ENCODE measurements around the gene AFG3L2.

The AFG3L2 gene

DNA sequence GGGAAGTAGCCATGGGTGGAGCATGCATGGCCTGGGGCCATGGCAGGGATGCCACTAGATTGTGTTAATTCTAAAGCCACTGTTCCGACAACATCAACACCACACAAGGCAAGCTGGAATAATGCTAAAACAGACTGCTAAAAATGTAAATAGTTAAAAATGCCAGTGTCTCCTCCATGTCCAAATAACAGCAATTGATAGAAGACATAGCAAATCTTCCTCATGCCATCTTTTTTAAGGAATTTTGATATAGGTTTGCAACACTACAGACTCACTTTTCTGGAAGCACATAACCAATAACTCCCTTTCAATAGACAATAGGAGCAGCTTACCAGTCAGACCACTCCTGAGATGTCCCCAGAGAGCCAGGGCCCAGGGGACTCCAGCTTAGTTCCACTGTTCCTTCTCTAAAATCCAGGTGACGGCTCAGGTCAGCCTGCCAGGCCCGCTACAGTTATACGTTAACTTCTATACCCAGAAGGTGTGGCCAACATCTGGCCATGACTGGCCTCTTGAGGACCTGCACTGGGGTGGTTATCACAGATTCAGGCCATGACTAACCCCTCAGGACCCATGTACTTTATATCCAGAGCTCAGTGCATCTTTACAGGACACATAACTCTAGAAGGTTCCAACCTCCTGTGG is 48.7 kb downstream of the AFG3L2 start:
- no peak overlapping the region for H3K4me3 ChIP-seq (replicated peaks; ENCODE audit: low read depth, low read length)
- DNase-seq (ENCODE audit: extremely low read depth, low read depth): no peak
- TF ChIP-seq, protein P1, sequence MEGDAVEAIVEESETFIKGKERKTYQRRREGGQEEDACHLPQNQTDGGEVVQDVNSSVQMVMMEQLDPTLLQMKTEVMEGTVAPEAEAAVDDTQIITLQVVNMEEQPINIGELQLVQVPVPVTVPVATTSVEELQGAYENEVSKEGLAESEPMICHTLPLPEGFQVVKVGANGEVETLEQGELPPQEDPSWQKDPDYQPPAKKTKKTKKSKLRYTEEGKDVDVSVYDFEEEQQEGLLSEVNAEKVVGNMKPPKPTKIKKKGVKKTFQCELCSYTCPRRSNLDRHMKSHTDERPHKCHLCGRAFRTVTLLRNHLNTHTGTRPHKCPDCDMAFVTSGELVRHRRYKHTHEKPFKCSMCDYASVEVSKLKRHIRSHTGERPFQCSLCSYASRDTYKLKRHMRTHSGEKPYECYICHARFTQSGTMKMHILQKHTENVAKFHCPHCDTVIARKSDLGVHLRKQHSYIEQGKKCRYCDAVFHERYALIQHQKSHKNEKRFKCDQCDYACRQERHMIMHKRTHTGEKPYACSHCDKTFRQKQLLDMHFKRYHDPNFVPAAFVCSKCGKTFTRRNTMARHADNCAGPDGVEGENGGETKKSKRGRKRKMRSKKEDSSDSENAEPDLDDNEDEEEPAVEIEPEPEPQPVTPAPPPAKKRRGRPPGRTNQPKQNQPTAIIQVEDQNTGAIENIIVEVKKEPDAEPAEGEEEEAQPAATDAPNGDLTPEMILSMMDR (IDR thresholded peaks at IDR 0.05; ENCODE audit: low read depth, low read length, missing control alignments): no peak

DNA sequence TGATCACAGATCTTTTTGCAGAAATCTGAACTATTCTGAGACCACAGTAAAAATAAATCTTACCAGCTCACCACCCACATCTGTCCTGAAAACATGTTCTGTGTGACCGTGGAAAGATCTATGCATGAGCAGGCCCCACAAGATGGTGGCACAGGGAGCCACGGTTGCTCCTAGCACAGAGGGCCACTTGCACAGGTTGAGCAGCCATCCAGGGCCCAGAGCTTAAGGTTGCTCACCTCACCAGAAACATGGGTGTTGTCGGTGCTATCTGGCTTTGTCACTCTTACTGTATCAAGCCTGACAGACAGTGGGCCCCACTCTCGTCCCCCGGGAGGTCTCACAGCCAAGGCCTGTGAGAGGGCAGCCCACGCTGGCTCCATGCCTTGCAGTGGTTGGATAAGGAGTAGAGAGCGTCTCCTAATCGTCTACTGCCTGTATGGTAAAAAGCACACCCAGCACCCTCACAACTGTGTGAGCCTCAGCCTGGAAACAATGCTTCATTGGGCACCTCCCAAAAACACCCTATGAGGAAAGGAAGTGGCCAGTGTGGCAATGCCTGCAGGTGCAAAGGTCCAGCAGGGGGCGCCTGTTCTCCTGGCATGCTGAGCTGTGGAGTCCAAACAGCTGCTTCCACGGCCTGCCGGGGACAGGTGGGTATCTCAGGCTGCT is 49.4 kb downstream of the AFG3L2 start:
- no peak for DNase-seq (ENCODE audit: extremely low read depth, low read depth)

DNA sequence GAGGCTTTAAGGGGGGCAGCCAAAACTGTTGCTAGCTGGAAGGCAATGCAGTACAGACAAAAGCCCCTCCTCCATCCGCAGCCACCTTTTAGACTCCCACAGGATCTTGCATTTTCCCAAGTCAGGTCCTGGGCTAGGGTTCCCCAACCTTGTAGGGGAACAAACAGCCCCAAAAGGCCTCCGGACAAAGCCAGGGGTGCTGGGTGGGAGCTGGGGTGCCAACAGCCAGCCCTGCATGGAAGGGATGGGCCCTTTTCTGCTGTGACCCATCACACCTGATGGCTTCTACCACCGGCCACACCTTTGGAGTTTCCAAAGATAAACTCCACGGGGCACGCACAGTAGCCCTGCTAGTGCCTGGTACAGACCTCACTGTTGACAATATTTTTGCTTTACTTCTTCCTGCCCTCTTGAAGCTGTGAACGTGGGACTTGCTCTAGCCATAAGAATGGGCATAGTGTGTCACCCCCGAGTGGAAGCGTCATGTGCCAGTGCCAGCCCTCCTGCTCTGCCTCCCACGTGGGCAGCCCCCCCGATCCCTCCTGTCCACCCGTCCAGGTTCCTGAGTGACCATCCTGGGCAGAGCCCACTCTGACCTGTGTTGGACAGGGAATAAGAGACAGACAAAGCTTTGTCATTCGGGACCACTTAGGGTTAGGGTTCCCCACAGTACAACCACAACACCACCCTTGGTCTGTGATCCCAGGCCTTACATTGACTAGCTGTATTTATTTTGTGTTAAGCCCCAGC is 50.1 kb downstream of the AFG3L2 start:
- TF ChIP-seq, protein P1 (IDR thresholded peaks at IDR 0.05; ENCODE audit: low read depth, low read length, missing control alignments): no peak
- no peak for DNase-seq (ENCODE audit: extremely low read depth, low read depth)
- H3K4me3 ChIP-seq (replicated peaks; ENCODE audit: low read depth, low read length): no peak overlapping the region

More for the DNA sequence above, 49.4 kb downstream of the AFG3L2 start:
- TF ChIP-seq, protein P1 (IDR thresholded peaks at IDR 0.05; ENCODE audit: low read depth, low read length, missing control alignments): peak; percentile 95
- no peak overlapping the region for H3K4me3 ChIP-seq (replicated peaks; ENCODE audit: low read depth, low read length)

DNA sequence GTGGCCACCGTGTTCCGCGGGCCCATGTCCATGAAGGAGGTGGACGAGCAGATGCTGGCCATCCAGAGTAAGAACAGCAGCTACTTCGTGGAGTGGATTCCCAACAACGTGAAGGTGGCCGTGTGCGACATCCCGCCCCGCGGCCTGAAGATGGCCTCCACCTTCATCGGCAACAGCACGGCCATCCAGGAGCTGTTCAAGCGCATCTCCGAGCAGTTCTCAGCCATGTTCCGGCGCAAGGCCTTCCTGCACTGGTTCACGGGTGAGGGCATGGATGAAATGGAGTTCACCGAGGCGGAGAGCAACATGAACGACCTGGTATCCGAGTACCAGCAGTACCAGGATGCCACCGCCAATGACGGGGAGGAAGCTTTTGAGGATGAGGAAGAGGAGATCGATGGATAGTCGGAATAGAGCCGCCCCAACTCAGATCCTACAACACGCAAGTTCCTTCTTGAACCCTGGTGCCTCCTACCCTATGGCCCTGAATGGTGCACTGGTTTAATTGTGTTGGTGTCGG is 51.2 kb downstream of the AFG3L2 start:
- TF ChIP-seq, protein P1 (IDR thresholded peaks at IDR 0.05; ENCODE audit: low read depth, low read length, missing control alignments): no peak
- no peak for DNase-seq (ENCODE audit: extremely low read depth, low read depth)
- H3K4me3 ChIP-seq (replicated peaks; ENCODE audit: low read depth, low read length): no peak overlapping the region

DNA sequence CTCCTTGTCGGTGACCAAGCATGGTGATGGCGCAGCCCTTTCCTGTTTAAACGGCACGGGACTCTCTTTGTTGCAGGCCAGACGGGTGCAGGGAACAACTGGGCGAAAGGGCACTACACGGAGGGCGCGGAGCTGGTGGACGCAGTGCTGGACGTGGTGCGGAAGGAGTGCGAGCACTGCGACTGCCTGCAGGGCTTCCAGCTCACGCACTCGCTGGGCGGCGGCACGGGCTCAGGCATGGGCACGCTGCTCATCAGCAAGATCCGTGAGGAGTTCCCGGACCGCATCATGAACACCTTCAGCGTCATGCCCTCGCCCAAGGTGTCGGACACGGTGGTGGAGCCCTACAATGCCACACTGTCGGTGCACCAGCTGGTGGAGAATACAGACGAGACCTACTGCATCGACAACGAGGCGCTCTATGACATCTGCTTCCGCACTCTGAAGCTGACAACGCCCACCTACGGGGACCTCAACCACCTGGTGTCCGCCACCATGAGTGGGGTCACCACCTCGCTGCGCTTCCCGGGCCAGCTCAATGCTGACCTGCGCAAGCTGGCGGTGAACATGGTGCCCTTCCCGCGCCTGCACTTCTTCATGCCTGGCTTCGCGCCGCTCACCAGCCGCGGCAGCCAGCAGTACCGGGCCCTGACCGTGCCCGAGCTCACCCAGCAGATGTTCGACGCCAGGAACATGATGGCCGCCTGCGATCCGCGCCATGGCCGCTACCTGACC is 51.9 kb downstream of the AFG3L2 start:
- TF ChIP-seq, protein P1 (IDR thresholded peaks at IDR 0.05; ENCODE audit: low read depth, low read length, missing control alignments): no peak
- no peak overlapping the region for H3K4me3 ChIP-seq (replicated peaks; ENCODE audit: low read depth, low read length)
- DNase-seq (ENCODE audit: extremely low read depth, low read depth): no peak

DNA sequence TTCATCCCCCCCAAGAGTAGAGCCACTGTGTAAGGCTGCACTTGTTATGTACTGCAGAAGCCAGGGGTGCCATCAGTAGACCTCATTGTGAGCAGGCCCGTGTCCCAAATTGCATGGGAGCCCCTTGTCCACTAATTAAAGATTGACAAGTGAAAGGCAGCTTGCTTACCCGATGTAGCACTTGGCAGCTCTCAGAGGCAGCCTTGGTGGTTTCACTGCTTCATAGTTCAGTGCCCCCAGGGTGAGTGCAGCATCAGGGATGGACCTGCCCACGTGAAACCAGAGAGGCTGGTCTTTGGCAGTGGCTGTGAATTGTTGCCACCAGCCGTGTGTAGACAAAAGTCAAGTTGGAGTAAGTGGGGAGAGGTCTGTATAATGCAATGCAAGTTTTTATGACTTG is 55.7 kb downstream of the AFG3L2 start:
- TF ChIP-seq, protein P1 (IDR thresholded peaks at IDR 0.05; ENCODE audit: low read depth, low read length, missing control alignments): no peak
- no peak overlapping the region for H3K4me3 ChIP-seq (replicated peaks; ENCODE audit: low read depth, low read length)
- no peak for DNase-seq (ENCODE audit: extremely low read depth, low read depth)
